ENCODE results near the gene GKN1.

- TF ChIP-seq CTCF (IDR thresholded peaks at IDR 0.05; ENCODE audit: poor library complexity, severe bottlenecking) = no peak
- TF ChIP-seq EZH2 (IDR thresholded peaks at IDR 0.05; ENCODE audit: borderline replicate concordance, insufficient read depth, low read length, poor library complexity, severe bottlenecking) = no peak
These were observed 36.9 kb upstream of the GKN1 start for GRCh38 chr2:68937346-68938055.
